Right cardiac atrium (tissue), 5 donors: ENCODE data around the gene SRGAP1. TPM values are rescaled to one million over a fixed set of nuclear protein-coding genes. Genes with fewer than 3 reads are reported as not detected.

Experiments used
- ATAC-seq, 2 donors: fragments of 200-7000 bp; cut with Tn5 transposase; one replicate each; pipeline versions ENCODE4 v1.8.0 to v1.9.1; 2020; ENCODE audit warnings: moderate library complexity in 2 of 2, mild to moderate bottlenecking in 1 of 2
- DNase-seq, 3 donors: peaks; one replicate each; pipeline ENCODE4 v3.0.0-alpha.2; 2020
- H3K27ac ChIP-seq: one replicate; pipeline ENCODE4 v1.5.1; 2013; ENCODE audit warnings: mild to moderate bottlenecking, low read length, control low read depth, moderate library complexity
- H3K27me3 ChIP-seq: one replicate; pipeline ENCODE4 v1.6.1; 2013; ENCODE audit not compliant: control insufficient read depth, insufficient read depth
- H3K4me1 ChIP-seq: one replicate; pipeline ENCODE4 v1.6.1; 2013; ENCODE audit warnings: low read length; ENCODE audit not compliant: control insufficient read depth, insufficient read depth
- H3K4me3 ChIP-seq: one replicate; pipeline ENCODE4 v1.5.1; 2013; ENCODE audit warnings: low read length, control low read depth
- H3K9me3 ChIP-seq: one replicate; pipeline ENCODE4 v1.6.1; 2013; ENCODE audit warnings: low read length; ENCODE audit not compliant: control insufficient read depth
- WGBS: extraction: QIAGEN DNeasy Blood & Tissue Kit; methylation state at CpG from one replicate; pipeline ENCODE4 v1.1.7; 2013; 5-methylcytosine and 5-hydroxymethylcytosine counted together
- intact Hi-C, 4 donors: fragments of 100-400 bp; cut with DNase I; formaldehyde crosslinking; loops; one replicate each; pipeline versions ENCODE4 v1.11.0 to v1.14.0; 2022 to 2023
- polyA plus RNA-seq: library from polyadenylated mRNA; stranded (reverse); fragments of 200-250 nt; gene quantifications from one replicate; pipeline ENCODE4 v1.2.3, GENCODE V29; 2013
- total RNA-seq, 4 donors: library from RNA; stranded (reverse); fragmentation: NEBNext Ultra II Directional; extraction: Animal tissue kit (Norgen Biotek cat#: 25700); gene quantifications; one replicate each; pipeline ENCODE4 v1.2.1, GENCODE V29; 2021
- donor health status: healthy with polysubstance abuse.
- donor health status: DM: no; HTN: yes; CAD: no.
- donor health status: DM: no; HTN: no; CAD: no.
- donor health status: DM: no; HTN: yes; CAD: no; lungs with severe emphysema.
- donor health status: DM: yes; HTN: yes; CAD: no.

Gene SRGAP1
- total and polyA plus RNA-seq, 5 donors = 1.7 to 5.5 (median 5.1) TPM

DNA sequence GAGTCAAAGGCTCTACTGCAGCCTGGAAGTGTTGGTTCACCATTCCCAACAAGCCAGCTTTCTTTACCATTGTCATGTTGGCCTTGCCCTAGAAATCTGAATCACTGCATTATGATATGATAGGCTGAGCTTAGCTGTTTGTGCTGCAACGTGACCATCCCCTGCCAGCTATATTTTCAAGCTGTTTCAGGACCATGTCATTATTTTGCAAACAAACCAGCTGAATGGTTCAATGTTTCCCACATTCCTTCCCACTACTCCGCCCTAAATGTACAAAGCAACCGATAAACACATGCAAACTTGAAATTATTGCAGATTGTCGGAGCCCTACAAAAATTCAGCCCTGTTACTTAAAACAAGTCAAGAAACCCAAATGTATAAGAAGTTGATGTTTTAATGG is 241.5 kb downstream of the SRGAP1 start:
- Histone ChIP-seq H3K27me3 (no peaks in the 10 kb centered on the region), H3K27ac (no peak overlapping the region), H3K4me1 (peaks cover 8% of the 10 kb centered on the region), H3K4me3 (no peak overlapping the region), H3K9me3 (no peaks in the 10 kb centered on the region)
- intact Hi-C loops = loop anchor here in 3 of 4 donors (10.0 kb wide), 1 partner anchor 241 kb away; the partner anchor contains the start of gene SRGAP1 (in 3 of the 3)
- 83% methylated on average over 4 of the region's 4 CpGs for WGBS
- no peak for DNase-seq
- ATAC-seq = no peak

DNA sequence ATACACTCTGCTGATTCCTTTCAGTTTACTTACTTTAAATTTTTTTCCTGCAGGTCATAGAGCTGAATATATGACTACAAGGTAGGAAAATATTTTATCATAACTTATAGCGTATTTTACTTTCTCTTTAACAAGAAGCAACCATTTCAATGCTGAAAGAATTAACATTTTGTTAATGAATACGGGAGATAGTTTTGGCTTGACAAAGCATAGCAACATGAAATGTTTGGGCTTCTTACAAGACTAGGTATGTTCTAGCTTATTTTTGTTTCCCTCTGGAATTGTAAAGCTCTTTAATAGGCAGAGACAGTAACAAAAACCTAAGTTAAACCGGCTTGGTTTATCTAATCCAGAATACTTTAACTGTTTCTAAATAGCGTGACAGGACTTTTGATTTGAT is 242.4 kb downstream of the SRGAP1 start:
- 87% methylated on average over 4 of the region's 4 CpGs for WGBS
- H3K27ac ChIP-seq = no peak overlapping the region
- peaks cover 6% of the 10 kb centered on the region for H3K4me1 ChIP-seq
- DNase-seq (no peak), ATAC-seq (no peak)
- no peaks in the 10 kb centered on the region for H3K27me3 ChIP-seq
- no peaks in the 10 kb centered on the region for H3K9me3 ChIP-seq
- intact Hi-C loops = loop anchor here in 3 of 4 donors (10.0 kb wide), 1 partner anchor 242 kb away; the partner anchor contains the start of gene SRGAP1 (in 3 of the 3)
- no peak overlapping the region for H3K4me3 ChIP-seq

DNA sequence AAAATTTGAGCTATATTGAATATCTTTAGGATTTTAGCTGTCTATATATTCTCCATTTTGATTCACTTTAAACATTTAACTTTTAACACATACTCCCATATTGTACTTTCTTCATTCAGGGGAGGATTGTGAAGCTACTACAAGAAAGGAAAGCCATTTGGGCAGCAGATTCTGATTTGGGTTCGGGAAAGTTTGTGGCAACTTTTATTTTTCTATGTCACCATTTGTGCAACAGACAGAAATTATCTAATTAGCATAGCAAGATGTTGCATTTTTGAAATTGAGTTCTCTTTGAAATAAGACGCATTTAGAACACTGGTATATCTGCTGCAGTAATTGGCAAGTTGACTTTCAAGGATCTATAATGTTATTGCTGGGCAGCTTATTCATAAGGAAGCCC is 243.3 kb downstream of the SRGAP1 start:
- H3K27ac ChIP-seq = no peak overlapping the region

DNA sequence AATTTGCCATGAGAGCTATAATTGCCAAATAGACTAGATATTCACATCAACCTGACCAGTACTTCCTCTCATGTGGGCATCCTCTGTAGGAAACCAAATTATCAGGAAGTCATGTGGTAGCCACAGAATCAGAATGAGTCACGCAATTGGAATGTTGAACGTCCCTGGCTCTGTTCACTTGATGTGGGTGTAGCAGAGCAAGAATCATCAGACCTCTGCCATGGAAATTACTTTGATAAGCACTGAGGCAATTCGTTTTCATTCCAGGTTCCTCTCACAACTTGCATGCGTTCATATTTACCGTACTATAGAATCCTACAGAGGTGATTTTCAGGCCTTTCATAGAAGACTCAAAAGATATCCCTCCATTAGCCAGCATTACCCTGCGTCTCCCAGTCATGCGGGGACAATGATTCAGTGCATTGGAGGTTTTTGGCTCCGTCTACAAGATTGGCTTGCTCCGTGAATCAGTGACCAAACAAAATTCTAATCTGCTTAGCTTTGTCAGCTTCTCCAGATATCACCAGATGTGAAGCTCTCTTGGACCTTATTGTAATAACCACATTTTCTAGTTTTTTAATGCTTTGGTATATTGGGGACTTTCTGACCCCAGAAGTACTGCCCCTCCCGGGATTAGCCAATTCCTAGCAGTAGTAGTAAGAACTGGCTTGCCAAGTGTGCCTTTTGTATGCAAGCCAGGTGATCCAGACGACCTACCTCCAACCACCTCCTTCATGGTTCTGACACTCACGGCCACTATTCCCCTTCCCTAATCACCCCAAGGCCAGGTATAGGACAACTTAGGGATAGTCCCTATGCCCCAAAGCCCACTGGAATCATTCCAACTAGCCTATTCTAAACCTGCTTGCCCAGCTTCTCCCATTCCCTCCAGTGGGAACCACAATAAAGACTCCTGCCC is 244.2 kb downstream of the SRGAP1 start:
- WGBS = 20% methylated on average over 12 of the region's 12 CpGs
- Histone ChIP-seq H3K4me1 (peaks cover 6% of the 10 kb centered on the region), H3K27me3 (no peaks in the 10 kb centered on the region), H3K4me3 (no peak overlapping the region), H3K27ac (peak overlapping the region; percentile 73), H3K9me3 (no peaks in the 10 kb centered on the region)
- ATAC-seq (peak; percentile 97 to 98), DNase-seq (peak in 2 of 3 donors; percentile 33 to 63)
- intact Hi-C loops = loop anchor here in 3 of 4 donors (10.0 kb wide), 1 partner anchor 244 kb away; the partner anchor contains the start of gene SRGAP1 (in 3 of the 3)

More for the DNA sequence above, 243.3 kb downstream of the SRGAP1 start:
- H3K27me3 ChIP-seq = no peaks in the 10 kb centered on the region
- WGBS = 81% methylated on average over 2 of the region's 2 CpGs
- intact Hi-C loops = loop anchor here in 3 of 4 donors (10.0 kb wide), 1 partner anchor 243 kb away; the partner anchor contains the start of gene SRGAP1 (in 3 of the 3)
- H3K4me3 ChIP-seq = no peak overlapping the region
- DNase-seq (no peak), ATAC-seq (no peak)
- no peaks in the 10 kb centered on the region for H3K9me3 ChIP-seq
- H3K4me1 ChIP-seq = peaks cover 6% of the 10 kb centered on the region

DNA sequence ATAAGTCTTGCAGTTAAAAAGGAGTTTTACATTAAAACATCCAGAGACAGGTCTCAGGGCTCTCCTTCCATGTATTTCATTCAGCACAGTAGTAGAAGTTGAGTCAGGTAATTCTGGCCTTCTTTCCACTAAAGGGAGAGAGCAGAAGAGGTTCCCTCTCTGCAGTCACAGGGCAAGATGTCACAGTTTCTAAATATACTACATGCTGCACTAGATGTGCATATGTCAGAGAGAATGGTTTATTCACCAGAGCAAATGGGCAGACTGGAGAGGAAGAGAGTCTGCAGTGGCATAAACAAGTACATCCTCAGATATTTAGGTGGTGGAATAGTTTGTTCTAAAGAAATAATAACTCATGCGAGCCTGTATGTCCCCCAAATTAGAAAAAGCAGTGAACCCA is 245.5 kb downstream of the SRGAP1 start:
- intact Hi-C loops = no loop called here
- no peak overlapping the region for H3K4me3 ChIP-seq
- ATAC-seq (no peak), DNase-seq (no peak)
- 79% methylated on average over 1 of the region's 1 CpG for WGBS
- no peaks in the 10 kb centered on the region for H3K27me3 ChIP-seq
- no peaks in the 10 kb centered on the region for H3K9me3 ChIP-seq
- peaks cover 6% of the 10 kb centered on the region for H3K4me1 ChIP-seq
- no peak overlapping the region for H3K27ac ChIP-seq

DNA sequence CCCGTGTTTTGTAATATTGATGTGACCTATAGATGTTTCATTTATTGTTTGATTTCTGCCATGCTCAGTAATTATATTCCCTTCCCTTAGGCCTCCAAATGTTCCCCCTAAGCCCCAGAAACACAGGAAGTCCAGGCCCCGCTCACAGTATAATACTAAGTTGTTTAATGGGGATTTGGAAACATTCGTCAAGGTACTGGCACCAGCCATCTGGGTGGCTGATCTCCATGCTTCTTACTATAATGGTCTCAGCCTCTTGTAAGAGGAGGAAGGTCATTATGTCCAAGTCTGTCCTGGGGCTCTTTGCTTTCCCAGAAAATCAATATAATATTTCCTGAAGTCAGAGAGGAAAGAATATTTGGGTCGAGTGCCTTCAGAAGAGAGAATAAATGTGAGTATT is 246.7 kb downstream of the SRGAP1 start:
- Histone ChIP-seq H3K27ac (no peak overlapping the region), H3K9me3 (no peaks in the 10 kb centered on the region), H3K4me3 (no peak overlapping the region), H3K27me3 (no peaks in the 10 kb centered on the region), H3K4me1 (peaks cover 4% of the 10 kb centered on the region)
- 82% methylated on average over 4 of the region's 4 CpGs for WGBS
- ATAC-seq = no peak
- DNase-seq = no peak
- intact Hi-C loops = no loop called here

DNA sequence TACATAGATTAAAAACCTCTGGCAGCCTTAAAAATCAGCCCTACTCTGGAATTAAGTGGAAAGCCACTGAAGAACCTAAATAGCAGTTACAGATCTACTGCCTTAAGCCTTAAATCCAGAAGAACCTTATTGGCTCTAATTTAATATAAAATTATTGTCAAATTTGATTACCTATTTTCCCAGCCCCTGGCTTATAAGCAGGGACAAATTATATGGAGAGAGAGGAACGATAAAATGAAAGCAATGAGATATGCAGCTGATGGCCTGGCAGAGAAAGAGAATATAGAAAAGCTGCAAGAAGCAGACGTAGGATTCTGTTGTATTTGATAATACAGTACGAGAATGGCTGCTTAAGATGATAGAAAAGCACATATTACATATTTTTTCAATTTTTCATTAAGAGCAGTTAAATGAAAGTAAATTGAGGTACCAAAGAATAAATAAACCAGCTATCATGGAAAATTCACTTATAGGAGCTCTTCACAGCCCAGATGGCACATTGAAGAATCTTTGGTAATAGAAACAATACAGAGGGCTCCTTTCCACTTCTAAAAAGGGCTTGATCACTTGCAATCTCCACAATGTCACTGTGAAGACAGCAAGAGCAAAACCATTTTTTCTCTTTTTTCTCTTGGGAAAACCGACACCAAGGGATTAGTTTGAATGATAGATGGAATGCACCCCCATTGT is 248.2 kb downstream of the SRGAP1 start:
- DNase-seq = no peak
- H3K4me3 ChIP-seq = no peak overlapping the region
- WGBS = 91% methylated on average over 4 of the region's 4 CpGs
- peaks cover 4% of the 10 kb centered on the region for H3K4me1 ChIP-seq
- no peaks in the 10 kb centered on the region for H3K27me3 ChIP-seq
- no peak overlapping the region for H3K27ac ChIP-seq
- intact Hi-C loops = no loop called here
- ATAC-seq = no peak
- H3K9me3 ChIP-seq = no peaks in the 10 kb centered on the region

DNA sequence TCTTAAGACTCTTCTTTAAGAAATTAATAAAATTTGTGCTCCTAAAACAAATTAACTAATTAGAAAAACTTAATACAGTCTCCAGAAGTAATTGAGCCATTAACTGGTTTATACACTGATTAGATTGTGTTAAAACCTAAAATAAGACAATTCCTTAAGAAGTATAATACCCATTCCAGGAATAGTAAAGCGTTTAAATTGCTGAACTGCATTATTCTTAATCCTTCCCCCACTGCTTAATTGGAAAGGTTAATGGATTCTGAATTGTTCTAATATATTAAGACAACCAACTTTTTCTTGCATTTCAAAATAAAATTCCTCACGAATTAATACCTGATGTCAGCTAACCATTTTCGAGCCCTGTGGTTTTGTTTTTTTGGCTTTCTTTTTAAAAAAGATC is 249.2 kb downstream of the SRGAP1 start:
- Histone ChIP-seq H3K27ac (no peak overlapping the region), H3K9me3 (no peaks in the 10 kb centered on the region), H3K27me3 (no peaks in the 10 kb centered on the region), H3K4me1 (peaks cover 4% of the 10 kb centered on the region), H3K4me3 (no peak overlapping the region)
- DNase-seq = no peak
- 93% methylated on average over 3 of the region's 3 CpGs for WGBS
- no peak for ATAC-seq
- intact Hi-C loops = no loop called here

DNA sequence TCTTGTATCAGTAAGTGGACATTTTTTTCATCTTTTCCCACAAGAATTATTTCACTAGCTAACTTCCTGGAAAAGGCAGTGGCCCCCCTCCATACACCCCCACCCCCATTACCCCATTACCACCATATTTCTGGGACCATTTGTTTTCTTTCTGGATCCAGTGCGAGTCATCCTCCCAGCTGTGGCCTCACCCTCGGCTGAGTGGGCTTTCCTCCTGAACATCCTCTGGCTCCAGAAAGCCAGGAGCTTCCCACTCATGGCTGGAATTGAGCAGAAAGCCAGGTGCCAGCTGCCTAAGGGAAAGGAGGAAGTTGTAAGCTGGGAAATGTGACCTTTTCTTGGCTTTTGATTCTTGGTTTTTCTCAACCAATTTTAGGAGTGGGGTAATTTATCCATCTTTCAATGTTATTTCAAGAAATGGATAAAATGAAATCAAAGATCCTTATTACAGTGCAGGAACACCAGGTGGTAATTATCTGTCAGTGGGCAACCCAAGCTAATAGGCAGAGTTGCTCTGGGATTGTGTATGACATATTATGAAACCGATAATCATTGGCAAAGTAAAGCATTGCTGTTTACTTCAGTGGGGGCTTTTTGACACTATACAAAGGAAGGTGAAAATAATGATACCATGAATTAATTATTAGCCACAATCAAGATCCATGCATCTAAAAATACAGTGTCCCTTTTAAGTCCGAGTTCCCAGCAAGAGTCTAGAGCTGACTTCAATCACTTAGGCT is 253.0 kb downstream of the SRGAP1 start:
- no peak for ATAC-seq

DNA sequence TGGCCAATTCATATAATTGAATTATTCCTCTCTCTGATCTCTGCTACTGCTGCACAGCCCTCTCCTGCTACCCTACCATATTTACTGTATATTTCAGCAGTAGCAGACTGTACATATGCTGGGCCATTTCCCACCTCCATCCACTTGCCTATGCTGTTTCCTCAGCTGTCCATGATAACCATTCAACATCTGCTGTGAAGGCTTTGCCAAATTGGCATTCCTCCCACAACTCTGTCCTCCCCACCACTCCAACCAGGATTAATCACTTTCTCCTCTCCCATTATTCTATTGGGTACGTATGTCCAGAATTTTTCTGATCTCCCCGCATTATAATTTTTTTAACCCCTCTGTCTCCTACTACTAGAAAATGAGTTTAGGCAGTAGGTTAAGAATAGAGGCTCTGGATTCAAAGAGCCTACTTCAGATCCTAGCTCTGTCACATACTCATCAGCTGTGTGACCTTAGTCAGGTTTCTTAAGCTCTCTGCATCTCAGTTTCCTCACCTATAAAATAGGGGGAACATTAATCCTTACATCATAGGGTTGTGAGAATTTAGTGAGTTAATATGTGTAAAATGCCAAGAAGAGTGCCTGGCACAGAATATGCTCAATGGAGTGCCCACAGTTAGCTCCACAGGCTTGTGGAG is 254.3 kb downstream of the SRGAP1 start:
- Histone ChIP-seq H3K27me3 (no peaks in the 10 kb centered on the region), H3K4me3 (no peak overlapping the region), H3K27ac (no peak overlapping the region), H3K4me1 (no peaks in the 10 kb centered on the region), H3K9me3 (no peaks in the 10 kb centered on the region)
- DNase-seq = peak in 1 of 3 donors; percentile 15
- peak; percentile 33 to 64 for ATAC-seq
- 51% methylated on average over 2 of the region's 2 CpGs for WGBS
- intact Hi-C loops = no loop called here

More for the DNA sequence above, 253.0 kb downstream of the SRGAP1 start:
- Histone ChIP-seq H3K4me1 (no peaks in the 10 kb centered on the region), H3K4me3 (no peak overlapping the region), H3K9me3 (no peaks in the 10 kb centered on the region), H3K27me3 (no peaks in the 10 kb centered on the region), H3K27ac (no peak overlapping the region)
- 65% methylated on average over 4 of the region's 4 CpGs for WGBS
- intact Hi-C loops = no loop called here
- DNase-seq = no peak
